ENCODE results near the gene ZNF771. TPM values are rescaled to one million over a fixed set of nuclear protein-coding genes. Genes with fewer than 3 reads are reported as not detected.

The ZNF771 gene
- total and polyA plus RNA-seq, 9 of the 15 experiments (the other 6 are each of a cell fraction or from before 2014, with no cell fraction given), result 1.5 to 12.6 (median 4.4) TPM

- no peak for TF ChIP-seq FOS (IDR thresholded peaks at IDR 0.05; ENCODE audit: extremely low read depth, insufficient read length)
- TF ChIP-seq RAD21 (CRISPR knock-in tag; conservative IDR thresholded peaks at IDR 0.05 in 1 of 2, IDR thresholded peaks at IDR 0.05 in 1 of 2), result no peak
- no peak for TF ChIP-seq HEY1 (CRISPR knock-in tag; IDR thresholded peaks at IDR 0.05; ENCODE audit: borderline replicate concordance)
- TF ChIP-seq THRB (CRISPR knock-in tag; conservative IDR thresholded peaks at IDR 0.05), result no peak
- TF ChIP-seq ESRRB (CRISPR knock-in tag; IDR thresholded peaks at IDR 0.05; ENCODE audit: borderline replicate concordance), result no peak
- no peak for TF ChIP-seq PTBP1 (IDR thresholded peaks at IDR 0.05; ENCODE audit: low read depth, low read length)
- no peak for TF ChIP-seq RREB1 (CRISPR knock-in tag; IDR thresholded peaks at IDR 0.05)
- TF ChIP-seq MECOM (CRISPR knock-in tag; IDR thresholded peaks at IDR 0.05), result no peak
- TF ChIP-seq ZFP91 (CRISPR knock-in tag; IDR thresholded peaks at IDR 0.05), result no peak
- no peak for TF ChIP-seq ZBTB1 (CRISPR knock-in tag; IDR thresholded peaks at IDR 0.05; ENCODE audit: borderline replicate concordance, low read depth)
- no peak for TF ChIP-seq U2AF1 (optimal IDR thresholded peaks at IDR 0.05; ENCODE audit: low read depth, low read length)
- no peak for TF ChIP-seq BRD4 (IDR thresholded peaks at IDR 0.05)
- TF ChIP-seq FOXA3 (CRISPR knock-in tag; conservative IDR thresholded peaks at IDR 0.05 in 1 of 2, IDR thresholded peaks at IDR 0.05 in 1 of 2), result 0 out of 4 replicates have a peak, but pooled peaks of 1 of the 2 experiments have one; percentile 31
- TF ChIP-seq ZNF41 (CRISPR knock-in tag; conservative IDR thresholded peaks at IDR 0.05), result no peak
- no peak for TF ChIP-seq NR2C2 (CRISPR knock-in tag; IDR thresholded peaks at IDR 0.05)
- TF ChIP-seq NR2C2 (tag; IDR thresholded peaks at IDR 0.05), result no peak
- TF ChIP-seq PML (IDR thresholded peaks at IDR 0.05; ENCODE audit: low read length), result no peak
- TF ChIP-seq TBP (optimal IDR thresholded peaks at IDR 0.05; ENCODE audit: low read depth, low read length), result no peak
- TF ChIP-seq IRF2 (CRISPR knock-in tag; IDR thresholded peaks at IDR 0.05), result no peak
These were observed 30.2 kb upstream of the ZNF771 start (continued) for GRCh38 chr16:30377050-30377811.

All from K562 (cell line).